NCI-H1930 (cell line): Measurements from ENCODE around the gene PRDM15.

Experiments
- DNase-seq, 2 experiments: peaks; one replicate each; lab custom pipeline; 2025; lab: John Stamatoyannopoulos, UW

PRDM15 gene

DNA sequence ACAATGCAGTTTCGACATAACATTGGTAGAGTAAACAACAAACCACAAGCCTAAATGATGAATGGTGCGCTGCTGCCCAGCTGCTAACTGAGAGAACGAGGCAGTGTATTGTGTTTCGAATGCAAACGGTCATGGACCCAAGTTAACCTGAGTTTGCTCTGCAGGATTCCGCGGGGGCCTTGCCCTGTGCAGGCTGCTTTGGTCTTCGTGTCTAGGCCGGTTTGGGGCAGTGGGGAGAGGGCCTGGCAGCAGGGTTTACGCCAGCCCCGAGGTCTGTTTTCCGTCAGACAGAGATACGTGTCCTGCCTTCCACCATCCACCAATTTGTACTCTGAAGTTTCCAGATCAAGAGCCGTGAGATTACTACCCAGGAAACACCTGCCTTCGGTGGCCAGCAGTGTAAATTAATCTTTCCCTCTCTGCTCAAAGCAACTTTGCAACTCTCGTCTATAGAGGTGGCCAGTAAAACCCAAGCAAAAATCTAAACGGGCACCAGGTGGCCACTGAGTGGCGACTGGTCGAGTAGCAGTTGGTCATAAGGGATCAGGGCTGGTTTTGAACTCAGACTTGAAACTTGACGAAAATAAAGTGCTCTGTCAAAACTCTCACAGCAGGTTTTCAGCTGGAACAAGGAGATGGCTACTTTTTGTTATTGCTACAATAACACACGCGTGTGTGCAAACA lies 6.3 kb upstream of the PRDM15 start:
- DNase-seq, result no peak

DNA sequence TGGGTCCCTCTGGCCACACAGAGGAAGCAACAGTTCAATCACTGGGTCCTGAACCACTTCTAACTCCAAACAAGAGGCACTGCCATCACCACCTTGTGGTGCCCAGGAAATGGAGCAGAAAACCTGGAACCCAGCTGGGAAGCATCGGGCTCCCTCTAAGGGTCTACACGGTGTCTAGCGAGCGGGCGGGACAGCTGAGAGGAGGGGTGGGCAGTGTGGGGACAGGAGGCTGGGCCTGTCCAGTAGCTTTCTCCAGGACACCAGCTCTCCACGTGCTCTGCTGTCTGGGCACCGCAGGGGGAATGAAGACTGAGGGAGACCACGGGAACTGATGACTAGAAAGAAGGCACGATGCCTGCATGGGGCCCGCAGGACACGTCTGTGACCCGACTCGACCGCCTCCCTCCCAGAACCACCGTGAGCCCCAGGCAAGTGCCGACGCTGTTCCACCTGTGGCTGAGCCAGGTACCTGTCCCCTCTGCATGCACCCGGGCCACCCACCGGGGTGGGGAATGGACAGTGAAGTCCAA lies 5.4 kb upstream of the PRDM15 start:
- DNase-seq, result no peak

DNA sequence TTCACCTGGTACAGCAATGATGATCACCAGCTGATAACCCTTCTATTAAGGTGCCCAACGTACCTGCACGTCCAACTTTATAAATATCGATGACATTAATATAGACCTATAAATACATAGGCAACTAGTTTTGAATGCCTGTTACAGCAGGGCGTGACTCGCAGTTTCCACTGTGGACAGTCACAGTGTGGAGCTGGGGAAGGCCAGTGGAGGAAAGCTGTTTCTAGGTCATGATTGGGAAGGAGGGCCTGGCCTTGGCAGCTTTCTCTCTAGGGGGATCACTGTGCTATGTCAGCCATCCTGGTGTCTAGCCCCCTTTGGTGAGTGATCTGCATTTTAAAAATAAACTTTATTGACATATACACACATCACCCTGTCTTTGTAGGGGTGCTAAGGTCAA lies 4.4 kb upstream of the PRDM15 start:
- DNase-seq, result no peak

GRCh38 chr21:41881051-41881450 lies 1.9 kb upstream of the PRDM15 start:
- no peak for DNase-seq

DNA sequence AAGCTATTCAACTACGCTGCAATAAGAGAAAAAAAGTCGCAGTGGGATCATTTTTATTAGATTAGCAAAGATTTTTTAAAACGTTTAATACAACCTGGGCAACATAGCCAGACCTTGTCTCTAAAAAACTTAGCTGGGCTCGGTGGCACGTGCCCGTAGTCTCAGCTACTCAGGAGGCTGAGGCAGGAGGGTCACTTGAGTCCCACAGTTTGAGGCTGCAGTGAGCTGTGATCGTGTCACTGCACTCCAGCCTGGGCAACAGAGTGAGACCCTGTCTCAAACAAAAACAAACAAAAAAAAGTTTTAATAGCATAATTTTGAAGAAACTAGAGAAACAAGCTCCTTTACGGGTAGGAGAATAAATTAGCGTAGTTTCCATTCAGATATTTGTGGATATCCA lies 1.0 kb upstream of the PRDM15 start:
- no peak for DNase-seq

- DNase-seq, result peak; percentile 52 to 73
Measured at GRCh38 chr21:41878831-41879189, 334 bp downstream of the PRDM15 start.

GRCh38 chr21:41877901-41878830 lies 978 bp downstream of the PRDM15 start:
- peak in 1 of 2 experiments; percentile 54 for DNase-seq

- no peak for DNase-seq
Measured at GRCh38 chr21:41876928-41877652, 2.1 kb downstream of the PRDM15 start.

GRCh38 chr21:41876396-41876795 lies 2.7 kb downstream of the PRDM15 start:
- no peak for DNase-seq

DNA sequence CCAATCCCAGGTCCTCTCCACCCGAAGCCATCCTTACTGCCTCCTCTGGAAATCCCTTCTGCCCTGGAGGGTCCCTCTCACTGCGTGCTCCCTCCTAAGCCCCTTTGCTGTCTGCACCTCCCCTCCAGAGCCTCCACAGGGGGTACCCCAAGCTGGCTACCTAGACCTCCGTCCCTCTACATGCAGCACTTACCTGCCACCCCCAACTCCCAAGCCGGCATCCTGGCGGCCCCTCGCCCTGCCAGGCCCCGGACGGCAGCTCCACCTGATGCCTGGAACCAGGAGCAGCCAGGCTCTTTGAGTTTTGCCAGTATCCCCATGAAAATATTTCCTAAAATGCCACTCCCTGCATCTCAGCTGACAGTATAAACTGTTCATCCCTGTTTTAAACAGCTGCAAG lies 4.1 kb downstream of the PRDM15 start:
- DNase-seq, result no peak

- DNase-seq, result no peak
Measured at GRCh38 chr21:41874611-41875010, 4.5 kb downstream of the PRDM15 start.

DNA sequence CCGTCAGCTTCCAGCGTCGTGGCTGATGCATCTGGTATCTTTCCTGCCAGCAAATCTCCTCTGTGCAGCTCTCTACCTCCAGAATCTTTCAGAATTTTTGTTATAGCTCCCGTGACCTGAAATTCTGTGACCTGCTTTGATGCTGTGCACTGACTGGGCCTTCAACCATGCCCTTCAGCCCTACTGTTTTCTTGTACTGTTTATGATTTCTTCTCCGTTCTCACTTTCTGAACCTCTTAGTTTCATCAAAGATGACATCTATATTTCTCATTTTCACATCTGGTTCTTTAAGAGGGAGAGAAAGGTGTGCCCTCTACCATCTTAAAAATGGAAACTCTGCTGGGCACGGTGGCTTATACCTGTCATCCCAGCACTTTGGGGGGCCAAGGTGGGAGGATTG lies 5.7 kb downstream of the PRDM15 start:
- DNase-seq, result no peak

DNA sequence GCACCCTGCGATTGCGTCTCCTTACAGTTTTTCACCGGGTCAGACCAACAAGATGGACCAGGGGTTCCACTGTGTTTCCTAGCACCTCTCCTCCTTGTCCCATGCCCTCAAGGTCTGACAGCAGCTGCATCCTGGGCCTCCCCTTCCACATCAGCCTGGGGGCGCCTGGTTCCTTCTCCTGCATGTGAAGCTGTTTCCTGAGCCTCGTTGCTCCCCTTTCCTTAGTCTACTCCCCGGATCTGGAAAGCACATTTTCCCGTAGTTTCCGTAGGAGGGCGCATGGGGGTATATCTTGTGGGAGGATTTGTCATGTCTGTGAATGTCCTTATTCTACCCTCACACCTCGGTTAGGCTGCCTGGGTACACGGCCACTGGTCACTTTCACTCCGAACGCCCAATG lies 6.1 kb downstream of the PRDM15 start:
- DNase-seq, result no peak

DNA sequence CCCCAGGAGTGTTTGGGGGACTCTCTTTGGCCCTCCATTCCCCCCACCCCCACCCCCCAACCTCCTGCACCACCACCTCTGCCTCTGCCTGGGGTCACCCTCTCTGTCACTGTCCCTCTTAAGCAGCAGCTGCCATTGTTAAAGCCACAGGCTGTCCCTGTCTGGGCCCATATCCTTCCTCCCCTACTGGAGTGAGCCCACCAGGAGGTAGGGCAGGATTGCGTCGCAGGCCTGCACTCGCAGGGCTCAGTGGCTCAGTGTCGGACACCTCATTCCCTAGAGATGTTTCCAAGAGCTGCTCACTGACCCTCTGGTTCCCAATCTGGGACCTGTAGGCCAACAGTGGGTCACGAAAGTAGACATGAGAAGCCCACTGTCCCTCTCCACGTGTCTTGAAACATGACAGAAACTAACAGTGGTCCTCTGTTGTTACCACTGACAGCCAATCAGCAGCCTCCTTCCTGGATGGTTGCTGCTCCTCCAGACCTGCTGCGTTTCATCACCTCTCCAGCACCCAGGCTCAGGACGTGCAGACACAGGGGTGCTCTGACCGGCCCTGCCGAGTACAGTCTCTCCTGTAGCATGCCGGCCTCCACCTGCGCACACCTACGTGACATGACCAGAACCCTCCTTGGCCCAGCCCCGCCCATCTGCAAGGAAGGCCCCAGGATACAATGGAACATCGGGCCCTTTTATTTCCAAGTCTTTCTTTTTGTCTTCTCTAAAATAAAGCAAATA lies 7.7 kb downstream of the PRDM15 start:
- no peak for DNase-seq

DNA sequence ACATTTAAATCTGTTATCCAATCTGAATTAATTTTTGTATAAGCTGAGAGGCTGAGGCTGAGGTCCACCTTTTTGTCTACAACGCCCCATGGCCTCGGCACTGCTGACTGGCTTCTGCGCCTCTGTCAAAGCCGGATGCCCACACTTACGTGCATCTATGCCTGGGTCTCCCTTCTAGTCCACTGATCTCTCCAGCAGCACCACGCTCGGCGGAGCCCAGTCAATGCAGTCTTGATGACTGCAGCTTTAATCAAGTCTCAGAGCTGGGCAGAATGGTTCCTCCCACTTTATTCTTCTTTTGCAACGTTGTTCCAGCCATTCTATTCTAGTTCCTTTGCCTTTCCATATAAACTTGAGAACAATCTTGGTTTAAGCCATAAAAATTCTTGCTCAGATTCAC lies 9.4 kb downstream of the PRDM15 start:
- DNase-seq, result no peak

GRCh38 chr21:41868062-41868710 lies 11.0 kb downstream of the PRDM15 start:
- DNase-seq, result no peak

GRCh38 chr21:41867313-41867712 lies 11.8 kb downstream of the PRDM15 start:
- DNase-seq, result no peak

DNA sequence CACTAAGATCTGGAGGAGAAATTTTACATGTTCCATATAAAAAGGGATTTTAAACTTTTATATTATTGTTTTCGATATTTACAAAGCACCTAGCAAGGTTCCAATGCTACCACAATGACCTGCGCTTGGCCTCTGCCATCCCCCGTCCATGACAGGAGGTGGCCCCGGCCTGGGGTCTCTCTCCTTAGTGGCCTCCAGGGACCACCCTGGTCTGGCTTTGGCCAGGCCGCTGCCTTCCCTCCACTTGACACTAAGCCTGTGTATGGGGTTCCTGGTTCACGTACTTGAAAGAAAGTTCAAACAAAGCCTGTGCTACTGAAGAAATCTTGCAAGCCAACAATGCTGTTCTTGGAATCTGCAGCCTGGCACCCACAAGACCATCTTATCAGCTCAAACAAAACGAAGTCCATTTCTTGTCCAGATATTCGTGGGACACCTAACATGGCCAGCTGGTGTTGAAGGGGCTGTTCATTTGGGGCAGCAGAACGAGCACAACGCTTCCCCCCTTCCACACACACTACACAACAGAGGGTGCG lies 12.8 kb downstream of the PRDM15 start:
- no peak for DNase-seq

- no peak for DNase-seq
Measured at GRCh38 chr21:41865002-41865777, 14.0 kb downstream of the PRDM15 start.

- DNase-seq, result no peak
Measured at GRCh38 chr21:41864311-41865001, 14.7 kb downstream of the PRDM15 start.
